ENCODE results near the gene NHS. TPM values are rescaled to one million over a fixed set of nuclear protein-coding genes. Genes with fewer than 3 reads are reported as not detected.

NHS gene
- total RNA-seq, 1 donor from 2014 or later, result 14.9 TPM

GRCh38 chrX:17475449-17476217 is 100.6 kb downstream of the NHS start:
- H3K9me3 Mint-ChIP-seq (ENCODE audit: low read depth), result no peaks in the 10 kb centered on the region
- no peak overlapping the region for H3K4me3 Mint-ChIP-seq (ENCODE audit: unreplicated experiment)
- peaks cover 15% of the 10 kb centered on the region for H3K4me1 Mint-ChIP-seq (ENCODE audit: low read depth)
- peaks cover 2% of the 10 kb centered on the region for H3K27me3 Mint-ChIP-seq (ENCODE audit: low read depth)
- H3K36me3 Mint-ChIP-seq (ENCODE audit: low read depth), result peaks cover 2% of the 10 kb centered on the region
- no peak for TF ChIP-seq CTCF (IDR thresholded peaks at IDR 0.05)
- H3K27ac Mint-ChIP-seq (ENCODE audit: unreplicated experiment), result peak overlapping the region; percentile 2
- DNase-seq (ENCODE audit: low spot score), result no peak

GRCh38 chrX:17476411-17476810 is 101.4 kb downstream of the NHS start:
- Mint-ChIP-seq H3K4me1 (ENCODE audit: low read depth) (peaks cover 15% of the 10 kb centered on the region), H3K36me3 (ENCODE audit: low read depth) (peaks cover 2% of the 10 kb centered on the region), H3K9me3 (ENCODE audit: low read depth) (no peaks in the 10 kb centered on the region), H3K27ac (ENCODE audit: unreplicated experiment) (no peak overlapping the region), H3K27me3 (ENCODE audit: low read depth) (peaks cover 2% of the 10 kb centered on the region), H3K4me3 (ENCODE audit: unreplicated experiment) (no peak overlapping the region)
- no peak for TF ChIP-seq CTCF (IDR thresholded peaks at IDR 0.05)
- DNase-seq (ENCODE audit: low spot score), result no peak

- peaks cover 2% of the 10 kb centered on the region for H3K36me3 Mint-ChIP-seq (ENCODE audit: low read depth)
- H3K4me3 Mint-ChIP-seq (ENCODE audit: unreplicated experiment), result no peak overlapping the region
- H3K4me1 Mint-ChIP-seq (ENCODE audit: low read depth), result peaks cover 2% of the 10 kb centered on the region
- DNase-seq (ENCODE audit: low spot score), result no peak
- peaks cover 2% of the 10 kb centered on the region for H3K27me3 Mint-ChIP-seq (ENCODE audit: low read depth)
- no peak overlapping the region for H3K27ac Mint-ChIP-seq (ENCODE audit: unreplicated experiment)
- no peak for TF ChIP-seq CTCF (IDR thresholded peaks at IDR 0.05)
- H3K9me3 Mint-ChIP-seq (ENCODE audit: low read depth), result no peaks in the 10 kb centered on the region
These were observed 106.1 kb downstream of the NHS start for GRCh38 chrX:17481086-17481485.

- Mint-ChIP-seq H3K4me3 (ENCODE audit: unreplicated experiment) (no peak overlapping the region), H3K4me1 (ENCODE audit: low read depth) (peaks cover 9% of the 10 kb centered on the region), H3K36me3 (ENCODE audit: low read depth) (no peaks in the 10 kb centered on the region), H3K27ac (ENCODE audit: unreplicated experiment) (no peak overlapping the region), H3K27me3 (ENCODE audit: low read depth) (no peaks in the 10 kb centered on the region), H3K9me3 (ENCODE audit: low read depth) (no peaks in the 10 kb centered on the region)
- DNase-seq (ENCODE audit: low spot score), result no peak
- TF ChIP-seq CTCF (IDR thresholded peaks at IDR 0.05), result no peak
These were observed 109.6 kb downstream of the NHS start for GRCh38 chrX:17484592-17484991.

- H3K9me3 Mint-ChIP-seq (ENCODE audit: low read depth), result peaks cover 3% of the 10 kb centered on the region
- H3K27ac Mint-ChIP-seq (ENCODE audit: unreplicated experiment), result no peak overlapping the region
- no peaks in the 10 kb centered on the region for H3K27me3 Mint-ChIP-seq (ENCODE audit: low read depth)
- no peaks in the 10 kb centered on the region for H3K36me3 Mint-ChIP-seq (ENCODE audit: low read depth)
- DNase-seq (ENCODE audit: low spot score), result no peak
- no peak overlapping the region for H3K4me3 Mint-ChIP-seq (ENCODE audit: unreplicated experiment)
- peaks cover 9% of the 10 kb centered on the region for H3K4me1 Mint-ChIP-seq (ENCODE audit: low read depth)
- no peak for TF ChIP-seq CTCF (IDR thresholded peaks at IDR 0.05)
These were observed 110.4 kb downstream of the NHS start for GRCh38 chrX:17485391-17485790.
